Measurements from ENCODE around the gene COG5.

- TF ChIP-seq CTCF (IDR thresholded peaks at IDR 0.05) (no peak), POLR2A (IDR thresholded peaks at IDR 0.05) (no peak)
Measured at GRCh38 chr7:107332488-107333269, 231.0 kb downstream of the COG5 start.

All from adrenal gland (tissue), 5 donors.